Endodermal cell (in vitro differentiated cells): Measurements from ENCODE around the gene OBSCN. TPM values are rescaled to one million over a fixed set of nuclear protein-coding genes. Genes with fewer than 3 reads are reported as not detected.

ENCODE experiments used
- DNase-seq: peaks from one replicate; pipeline ENCODE4 v3.0.0-alpha.2; 2017
- H3K27ac ChIP-seq: 2 replicates; pipeline ENCODE4 v1.5.1; 2013; ENCODE audit warnings: mild to moderate bottlenecking, low read depth, low read length, moderate library complexity
- H3K27me3 ChIP-seq: 2 replicates; pipeline ENCODE4 v1.6.1; 2013; ENCODE audit warnings: mild to moderate bottlenecking, low read length, moderate library complexity; ENCODE audit not compliant: insufficient read depth, control insufficient read depth, poor library complexity, severe bottlenecking
- H3K36me3 ChIP-seq: 2 replicates; pipeline ENCODE4 v1.7.0; 2013; ENCODE audit warnings: mild to moderate bottlenecking, low read length, moderate library complexity; ENCODE audit not compliant: control insufficient read depth, insufficient read depth
- H3K4me1 ChIP-seq: one replicate; pipeline ENCODE4 v1.7.0; 2013; ENCODE audit warnings: low read length; ENCODE audit not compliant: control insufficient read depth, insufficient read depth
- H3K4me3 ChIP-seq: 2 replicates; pipeline ENCODE4 v1.5.1; 2013; ENCODE audit warnings: mild to moderate bottlenecking, low read length, moderate library complexity
- H3K9ac ChIP-seq: 2 replicates; pipeline ENCODE4 v1.6.1; 2013; ENCODE audit warnings: mild to moderate bottlenecking, low read length, moderate library complexity; ENCODE audit not compliant: poor library complexity, severe bottlenecking; ENCODE audit errors: extremely low read depth
- H3K9me3 ChIP-seq: 2 replicates; pipeline ENCODE4 v1.6.1; 2013; ENCODE audit warnings: mild to moderate bottlenecking, low read length, moderate library complexity; ENCODE audit not compliant: control insufficient read depth
- H3K27ac Mint-ChIP-seq: 2 replicates; pipeline ENCODE4 v1.8.0; 2020; ENCODE audit warnings: mixed read lengths
- H3K27me3 Mint-ChIP-seq: 2 replicates; pipeline ENCODE4 v1.8.0; 2021; ENCODE audit warnings: mild to moderate bottlenecking, mixed read lengths; ENCODE audit not compliant: insufficient read depth
- H3K36me3 Mint-ChIP-seq: 2 replicates; pipeline ENCODE4 v1.8.0; 2020; ENCODE audit warnings: low read depth, mixed read lengths
- H3K4me1 Mint-ChIP-seq: 2 replicates; pipeline ENCODE4 v1.8.0; 2020; ENCODE audit warnings: mixed read lengths
- H3K4me3 Mint-ChIP-seq: 2 replicates; pipeline ENCODE4 v1.8.0; 2020; ENCODE audit warnings: mild to moderate bottlenecking, moderate library complexity, mixed read lengths
- H3K9me3 Mint-ChIP-seq: 2 replicates; pipeline ENCODE4 v1.8.0; 2020; ENCODE audit warnings: mild to moderate bottlenecking, mixed read lengths
- WGBS, 2 experiments: methylation state at CpG; one replicate each; pipeline versions ENCODE4 v1.1.5 to v1.1.7; 2013; ENCODE audit warnings: missing lambda C conversion rate in 2 of 2, mixed read lengths in 1 of 2; ENCODE audit not compliant: insufficient coverage in 1 of 2, insufficient read length in 1 of 2; 5-methylcytosine and 5-hydroxymethylcytosine counted together
- microRNA-seq: library from miRNA; unstranded; fragments of <30 nt; microRNA quantifications from one replicate; pipeline ENCODE4 v1.2.0, GENCODE V29; 2020; ENCODE audit warnings: borderline microRNAs expressed
- total RNA-seq, 2 donors: library from RNA; stranded (reverse); fragmentation: NEBNext Ultra II Directional in 1 of 2; extraction: Animal tissue kit (Norgen Biotek cat#: 25700) in 1 of 2; gene quantifications; 2 replicates in 1 of 2; 3 replicates in 1 of 2; pipeline ENCODE4 v1.2.1, GENCODE V29; 2021
- TF ChIP-seq, protein P1 (sequence below): fragments of 200-600 bp; sonication (generic); conservative IDR thresholded peaks from 2 replicates; pipeline ENCODE4 v1.5.0; 2021; ENCODE audit warnings: antibody characterized with exemption, mild to moderate bottlenecking

OBSCN gene
- total RNA-seq, 2 donors from 2014 or later: 53.7 to 68.9 TPM

DNA sequence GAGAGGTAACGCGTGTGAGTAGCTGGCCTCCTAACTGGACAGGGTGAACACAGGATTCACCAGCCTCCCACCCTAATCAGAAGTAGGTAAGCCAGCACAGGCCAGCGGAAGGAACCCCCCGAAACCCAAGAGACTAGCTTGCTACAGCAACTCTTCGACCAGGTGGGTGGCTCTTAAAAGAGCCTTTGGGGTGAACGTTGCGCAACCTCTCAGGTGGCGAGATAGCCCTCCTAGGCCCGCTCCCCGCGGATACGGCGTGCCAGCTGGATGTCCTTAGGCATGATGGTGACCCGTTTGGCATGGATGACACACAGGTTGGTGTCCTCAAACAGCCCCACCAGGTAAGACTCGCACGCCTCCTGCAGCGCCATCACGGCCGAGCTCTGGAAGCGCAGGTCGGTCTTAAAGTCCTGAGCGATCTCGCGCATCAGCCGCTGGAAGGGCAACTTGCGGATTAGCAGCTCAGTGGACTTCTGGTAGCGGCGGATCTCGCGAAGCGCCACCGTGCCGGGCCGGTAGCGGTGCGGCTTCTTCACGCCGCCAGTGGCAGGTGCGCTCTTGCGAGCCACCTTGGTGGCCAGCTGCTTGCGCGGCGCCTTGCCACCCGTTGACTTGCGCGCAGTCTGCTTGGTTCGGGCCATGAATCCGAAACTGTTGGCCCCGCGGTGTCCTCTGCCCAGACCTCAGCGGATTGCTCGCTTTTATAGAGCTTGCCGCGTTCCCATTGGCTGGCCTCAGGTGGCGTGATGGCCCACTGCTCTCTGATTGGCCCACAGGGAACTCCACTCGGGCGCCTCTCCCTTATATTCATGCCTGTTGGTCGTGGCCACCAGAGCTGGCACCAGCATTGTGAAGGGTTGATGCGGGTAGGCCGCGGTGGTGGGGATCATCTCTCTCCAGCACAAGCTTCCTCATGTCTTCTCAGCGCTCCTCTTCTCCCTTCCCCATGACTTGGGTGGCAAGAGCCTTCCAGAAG, 217.1 kb downstream of the OBSCN start:
- TF ChIP-seq, protein P1, sequence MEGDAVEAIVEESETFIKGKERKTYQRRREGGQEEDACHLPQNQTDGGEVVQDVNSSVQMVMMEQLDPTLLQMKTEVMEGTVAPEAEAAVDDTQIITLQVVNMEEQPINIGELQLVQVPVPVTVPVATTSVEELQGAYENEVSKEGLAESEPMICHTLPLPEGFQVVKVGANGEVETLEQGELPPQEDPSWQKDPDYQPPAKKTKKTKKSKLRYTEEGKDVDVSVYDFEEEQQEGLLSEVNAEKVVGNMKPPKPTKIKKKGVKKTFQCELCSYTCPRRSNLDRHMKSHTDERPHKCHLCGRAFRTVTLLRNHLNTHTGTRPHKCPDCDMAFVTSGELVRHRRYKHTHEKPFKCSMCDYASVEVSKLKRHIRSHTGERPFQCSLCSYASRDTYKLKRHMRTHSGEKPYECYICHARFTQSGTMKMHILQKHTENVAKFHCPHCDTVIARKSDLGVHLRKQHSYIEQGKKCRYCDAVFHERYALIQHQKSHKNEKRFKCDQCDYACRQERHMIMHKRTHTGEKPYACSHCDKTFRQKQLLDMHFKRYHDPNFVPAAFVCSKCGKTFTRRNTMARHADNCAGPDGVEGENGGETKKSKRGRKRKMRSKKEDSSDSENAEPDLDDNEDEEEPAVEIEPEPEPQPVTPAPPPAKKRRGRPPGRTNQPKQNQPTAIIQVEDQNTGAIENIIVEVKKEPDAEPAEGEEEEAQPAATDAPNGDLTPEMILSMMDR: no peak
- no peak overlapping the region for H3K27ac Mint-ChIP-seq
- H3K4me3 ChIP-seq: no peak overlapping the region
- H3K4me1 Mint-ChIP-seq: peaks cover 26% of the 10 kb centered on the region
- WGBS, 2 experiments: 96 to 98% methylated on average over 61 to 62 of the region's 62 CpGs
- no peak overlapping the region for H3K9ac ChIP-seq
- H3K4me3 Mint-ChIP-seq: no peak overlapping the region
- H3K36me3 ChIP-seq: no peaks in the 10 kb centered on the region
- peaks cover 17% of the 10 kb centered on the region for H3K27me3 ChIP-seq
- no peaks in the 10 kb centered on the region for H3K4me1 ChIP-seq
- no peaks in the 10 kb centered on the region for H3K9me3 ChIP-seq
- H3K27me3 Mint-ChIP-seq: peaks cover 74% of the 10 kb centered on the region
- peaks cover 2% of the 10 kb centered on the region for H3K36me3 Mint-ChIP-seq
- DNase-seq: no peak
- no peak overlapping the region for H3K27ac ChIP-seq
- H3K9me3 Mint-ChIP-seq: peaks cover 20% of the 10 kb centered on the region

DNA sequence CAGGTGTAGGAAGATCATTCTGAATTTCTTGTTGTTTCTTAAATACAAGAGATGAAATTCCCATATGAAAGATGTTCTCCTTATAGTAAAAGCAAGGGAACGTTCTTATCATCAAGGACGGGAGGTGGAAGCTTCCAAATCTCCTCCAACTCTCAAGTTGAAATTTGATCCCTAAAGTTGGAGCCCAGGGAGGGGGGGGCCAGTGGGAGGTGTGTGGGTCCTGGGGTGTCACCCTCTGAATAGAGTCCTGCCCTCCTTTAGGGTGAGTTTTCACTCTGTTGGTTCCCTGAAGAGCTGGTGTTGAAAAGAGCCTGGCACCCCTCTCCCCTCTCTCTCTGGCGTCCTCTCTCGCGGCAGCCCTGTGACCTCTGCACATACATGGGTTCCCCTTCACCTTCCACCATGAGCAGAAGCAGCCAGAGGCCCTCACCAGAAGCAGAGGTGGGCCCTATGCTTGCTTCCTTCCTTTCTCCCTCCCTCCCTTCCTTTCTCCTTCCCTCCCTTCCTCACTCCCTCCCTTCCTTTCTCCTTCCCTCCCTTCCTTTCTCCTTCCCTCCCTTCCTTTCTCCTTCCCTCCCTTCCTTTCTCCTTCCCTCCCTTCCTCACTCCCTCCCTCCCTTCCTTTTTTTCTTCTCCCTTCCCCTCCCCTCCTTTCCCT, 218.8 kb downstream of the OBSCN start:
- Mint-ChIP-seq H3K4me1 (peaks cover 28% of the 10 kb centered on the region), H3K36me3 (no peaks in the 10 kb centered on the region), H3K9me3 (peaks cover 3% of the 10 kb centered on the region)

DNA sequence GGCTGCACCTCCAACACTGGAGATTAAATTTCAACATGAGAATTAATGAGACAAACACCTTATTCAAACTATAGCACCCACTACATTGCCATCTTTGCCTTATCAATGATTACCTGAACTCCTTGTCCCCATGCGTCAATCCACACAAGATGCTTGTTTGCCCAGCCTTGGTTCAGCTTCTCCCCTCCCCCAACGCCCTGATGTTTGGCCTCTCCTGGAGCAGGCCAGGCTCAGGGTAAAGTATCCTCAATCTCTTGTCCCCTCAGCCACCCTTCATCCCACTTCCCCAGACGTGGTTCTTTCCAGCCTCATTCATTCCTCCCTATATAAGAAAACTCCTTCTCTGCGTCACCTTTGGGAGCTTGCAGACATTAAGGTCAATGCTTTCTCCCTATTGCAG, 220.6 kb downstream of the OBSCN start:
- Mint-ChIP-seq H3K4me3 (no peak overlapping the region), H3K27ac (no peak overlapping the region), H3K27me3 (peaks cover 52% of the 10 kb centered on the region), H3K4me1 (peaks cover 42% of the 10 kb centered on the region), H3K9me3 (peaks cover 2% of the 10 kb centered on the region), H3K36me3 (no peaks in the 10 kb centered on the region)
- Histone ChIP-seq H3K4me1 (no peaks in the 10 kb centered on the region), H3K36me3 (no peaks in the 10 kb centered on the region), H3K27me3 (no peaks in the 10 kb centered on the region), H3K9ac (no peak overlapping the region), H3K27ac (no peak overlapping the region), H3K9me3 (no peaks in the 10 kb centered on the region), H3K4me3 (no peak overlapping the region)
- 73 to 84% methylated on average over 4 of the region's 4 CpGs for WGBS, 2 experiments
- TF ChIP-seq, protein P1: no peak
- DNase-seq: no peak

More for the DNA sequence above, 218.8 kb downstream of the OBSCN start:
- WGBS, 2 experiments: 40 to 89% methylated on average over 2 to 5 of the region's 5 CpGs
- no peak overlapping the region for H3K27ac Mint-ChIP-seq
- peaks cover 70% of the 10 kb centered on the region for H3K27me3 Mint-ChIP-seq
- peaks cover 7% of the 10 kb centered on the region for H3K27me3 ChIP-seq
- no peak overlapping the region for H3K27ac ChIP-seq
- H3K4me1 ChIP-seq: no peaks in the 10 kb centered on the region
- no peak for DNase-seq
- no peak overlapping the region for H3K4me3 Mint-ChIP-seq
- no peaks in the 10 kb centered on the region for H3K9me3 ChIP-seq
- no peak overlapping the region for H3K4me3 ChIP-seq
- H3K9ac ChIP-seq: no peak overlapping the region
- no peaks in the 10 kb centered on the region for H3K36me3 ChIP-seq
- TF ChIP-seq, protein P1: no peak

Small RNA genes lying within 50 kb of the gene (microRNA-seq; reads per million reads assigned to microRNA genes)
- not detected for gene MIR6742

Other genes with a start within 250 kb of the OBSCN start
- gene WNT3A, start 201.0 kb upstream of the OBSCN start, total RNA-seq: under 1 TPM; 0.11 to 0.46 TPM
- gene ARF1, start 125.3 kb upstream of the OBSCN start, total RNA-seq: 100 to 1,000 TPM; 322 to 372 TPM
- gene C1orf35, start 104.7 kb upstream of the OBSCN start, total RNA-seq: 10 to 100 TPM; 31.6 to 34.0 TPM
- gene MRPL55, start 98.7 kb upstream of the OBSCN start, total RNA-seq: 10 to 100 TPM; 57.6 to 66.7 TPM
- 100 to 1,000 TPM; 110 to 112 TPM for gene GUK1, start 67.8 kb upstream of the OBSCN start, total RNA-seq
- under 1 TPM; 0.53 to 0.60 TPM for gene GJC2, start 58.1 kb upstream of the OBSCN start, total RNA-seq
- gene IBA57, start 42.2 kb upstream of the OBSCN start, total RNA-seq: 1 to 10 TPM; 6.8 to 7.7 TPM
- 10 to 100 TPM; 33.8 to 38.9 TPM for gene TRIM11, start 198.8 kb downstream of the OBSCN start, total RNA-seq
- gene TRIM17, start 208.8 kb downstream of the OBSCN start, total RNA-seq: 10 to 100 TPM in 1 of 2 donors, 1 to 10 TPM in 1; 8.4 to 19.6 TPM